GM12878 (cell line): ENCODE measurements around the gene SIGMAR1. TPM values are rescaled to one million over a fixed set of nuclear protein-coding genes. Genes with fewer than 3 reads are reported as not detected.

ENCODE experiments used
- ATAC-seq: fragments of 200-7000 bp; cut with Tn5 transposase; 3 replicates; pipeline ENCODE4 v1.9.1; 2020; ENCODE audit warnings: mild to moderate bottlenecking, moderate library complexity
- BruUV-seq: library from RNA; stranded (reverse); fragments of 400-500 nt; replicated peaks from 2 replicates; lab custom pipeline; 2021; lab: Mats Ljungman, UMichigan
- CTCF ChIA-PET: fragments of 300-600 bp; sonication (Branson Sonifier 250); formaldehyde crosslinking; extraction: SDS; loops from one replicate; lab custom pipeline; 2021; ENCODE audit warnings: inconsistent platforms; lab: Yijun Ruan, JAX
- POLR2A ChIA-PET: fragments of 350-600 bp; formaldehyde crosslinking; extraction: SDS; loops from one replicate; lab custom pipeline; 2021; ENCODE audit warnings: inconsistent platforms; lab: Charles Lee
- RAD21 ChIA-PET: fragments of 300-600 bp; sonication (Branson Sonifier 250); formaldehyde crosslinking; loops from one replicate; lab custom pipeline; 2023; ENCODE audit warnings: antibody characterized with exemption; ENCODE audit not compliant: unreplicated experiment; lab: Charles Lee
- SMC1A ChIA-PET: fragments of 300-600 bp; sonication (Branson Sonifier 250); formaldehyde crosslinking; loops from one replicate; lab custom pipeline; 2023; ENCODE audit not compliant: unreplicated experiment, uncharacterized antibody; lab: Charles Lee
- DNase-seq: peaks from one replicate; pipeline ENCODE4 v3.0.0-alpha.2; 2011; ENCODE audit warnings: low read depth, low spot score
- FAIRE-seq: peaks from 3 replicates; lab custom pipeline; 2011; peaks lifted over from hg19 to GRCh38; lab: Jason Lieb, UNC
- H2AFZ ChIP-seq: 2 replicates; pipeline ENCODE4 v1.6.0; 2011; ENCODE audit warnings: low read depth, low read length, control low read depth; ENCODE audit not compliant: control insufficient read depth
- H3K27ac ChIP-seq: 2 replicates; pipeline ENCODE4 v1.5.1; 2011; ENCODE audit warnings: control low read depth; ENCODE audit not compliant: control insufficient read depth, insufficient read depth
- H3K27me3 ChIP-seq, 2 experiments: replicated peaks in 1 of 2; 2 replicates each; pipeline versions ENCODE4 v1.6.0 to v1.6.1; 2011; ENCODE audit warnings: low read length in 1 of 2; ENCODE audit not compliant: control insufficient read depth in 2 of 2, insufficient read depth in 2 of 2
- H3K36me3 ChIP-seq, 2 experiments: 2 replicates each; pipeline ENCODE4 v1.5.1; 2011; ENCODE audit warnings: low read length in 1 of 2; ENCODE audit not compliant: control insufficient read depth in 2 of 2, insufficient read depth in 2 of 2
- H3K4me1 ChIP-seq: 2 replicates; pipeline ENCODE4 v1.6.1; 2011; ENCODE audit warnings: mild to moderate bottlenecking, low read length, moderate library complexity, mixed read lengths; ENCODE audit not compliant: control insufficient read depth, insufficient read depth
- H3K4me2 ChIP-seq: 2 replicates; pipeline ENCODE4 v1.6.0; 2011; ENCODE audit warnings: control low read depth; ENCODE audit not compliant: control insufficient read depth, insufficient read depth
- H3K4me3 ChIP-seq: fragments of 200-600 bp; sonication (generic); 2 replicates; pipeline ENCODE4 v1.5.1; 2016
- H3K79me2 ChIP-seq: 2 replicates; pipeline ENCODE4 v1.6.0; 2011; ENCODE audit warnings: low read length; ENCODE audit not compliant: control insufficient read depth, insufficient read depth
- H3K9ac ChIP-seq: 2 replicates; pipeline ENCODE4 v1.8.0; 2011; ENCODE audit warnings: low read length, control low read depth, mixed read lengths; ENCODE audit not compliant: control insufficient read depth, insufficient read depth
- H3K9me3 ChIP-seq: replicated peaks from 3 replicates; pipeline ENCODE4 v1.5.1; 2011; ENCODE audit warnings: mild to moderate bottlenecking, low read length; ENCODE audit not compliant: control insufficient read depth, insufficient read depth
- H4K20me1 ChIP-seq: 2 replicates; pipeline ENCODE4 v1.6.0; 2011; ENCODE audit not compliant: control insufficient read depth, insufficient read depth
- BHLHE40 ChIP-seq, 2 experiments: fragments of 450-650 bp in 1 of 2; IDR thresholded peaks; 2 replicates each; pipeline ENCODE4 v1.6.1; 2011 to 2017; ENCODE audit warnings: low read depth in 2 of 2, borderline replicate concordance in 1 of 2, improper control_type of control experiment in 1 of 2, low read length in 1 of 2, mild to moderate bottlenecking in 1 of 2
- CEBPB ChIP-seq, 2 experiments: fragments of 150-350 bp in 1 of 2; IDR thresholded peaks; 2 replicates each; pipeline ENCODE4 v1.6.1; 2012 to 2014; ENCODE audit warnings: low read depth in 2 of 2, low read length in 2 of 2, borderline replicate concordance in 1 of 2, inconsistent platforms in 1 of 2
- RUNX3 ChIP-seq: IDR thresholded peaks from 2 replicates; pipeline ENCODE4 v1.6.1; 2012; ENCODE audit warnings: low read length, inconsistent platforms
- WGBS: methylation state at CpG from one replicate; pipeline ENCODE4 v1.1.6; 2016; ENCODE audit warnings: low lambda C conversion rate; ENCODE audit not compliant: insufficient replicate concordance, insufficient coverage; ENCODE audit errors: missing lambda C conversion rate; 5-methylcytosine and 5-hydroxymethylcytosine counted together
- in situ Hi-C: fragments of 300-500 bp; cut with MboI; formaldehyde crosslinking; loops from 9 replicates; pipeline ENCODE4 v1.14.3; 2018; ENCODE audit warnings: mixed read lengths
- intact Hi-C: fragments of 100-400 bp; cut with micrococcal nuclease; formaldehyde crosslinking; loops from one replicate; pipeline ENCODE4 v1.14.2; 2022; ENCODE audit not compliant: unreplicated experiment
- polyA plus RNA-seq, 11 experiments: library from polyadenylated mRNA; depleted of rRNA in 4 of 11; unstranded in 6 of 11; stranded (reverse) in 5 of 11; fragments of >200 nt; fragmentation: Nextera tagmentation in 4 of 11; fragmentation: Illumina TruSeq in 1 of 11; extraction: Ambion mirVana in 4 of 11; extraction: Trizol in 1 of 11; gene quantifications; 1 replicate in 1 of 11; 2 replicates in 10 of 11; pipeline versions ENCODE4 v1.2.1 to v1.2.3, GENCODE V29; 2011 to 2016; ENCODE audit warnings: inconsistent platforms in 2 of 11, missing spikeins in 2 of 11, low read depth in 1 of 11
- total RNA-seq, 4 experiments: library from RNA; depleted of rRNA in 3 of 4; stranded (reverse); fragments of >200 nt in 3 of 4; fragmentation: Illumina TruSeq in 1 of 4; extraction: Trizol in 1 of 4; gene quantifications; 2 replicates each; pipeline versions ENCODE4 v1.2.1 to v1.2.3, GENCODE V29; 2013 to 2021

Gene SIGMAR1
- total and polyA plus RNA-seq, 10 of the 15 experiments (the other 5 are each of a cell fraction or from before 2014, with no cell fraction given), result 7.1 to 133 (median 69.5) TPM

GRCh38 chr9:34623374-34624235 lies 14.0 kb downstream of the SIGMAR1 start:
- in situ Hi-C loops, result no loop called here
- Histone ChIP-seq H3K4me3 (no peak overlapping the region), H3K4me2 (no peak overlapping the region), H3K27ac (no peak overlapping the region), H3K4me1 (peaks cover 6% of the 10 kb centered on the region), H3K27me3 (peaks cover 7 to 20% of the 10 kb centered on the region in 2 experiments; a peak in 3 of 4 replicates), H3K79me2 (peaks cover 2% of the 10 kb centered on the region; the same call in 1 of the 2 replicates), H2AFZ (no peak overlapping the region), H4K20me1 (no peaks in the 10 kb centered on the region; the same call in 1 of the 2 replicates), H3K36me3 (no peaks in the 10 kb centered on the region), H3K9ac (no peak overlapping the region), H3K9me3 (no peaks in the 10 kb centered on the region; the same call in 2 of the 3 replicates)
- ChIA-PET SMC1A (no interaction called here), CTCF (interaction anchor here (1.3 to 4.9 kb wide), 2 partner anchors 12 to 123 kb away, joined by 3 to 58 read pairs; partner anchors contain the start of gene SIGMAR1), POLR2A (no interaction called here), RAD21 (no interaction called here)
- ATAC-seq (no peak), FAIRE-seq (no peak), DNase-seq (no peak)
- WGBS, result 6% methylated on average over 31 of the region's 63 CpGs
- BruUV-seq, result no TSS peak
- intact Hi-C loops, result no loop called here
- TF ChIP-seq CEBPB (IDR thresholded peaks at IDR 0.05; ENCODE audit: borderline replicate concordance in 1 of 2, low read depth in 2 of 2, low read length in 2 of 2) (no peak), BHLHE40 (IDR thresholded peaks at IDR 0.05; ENCODE audit: borderline replicate concordance in 1 of 2, low read depth in 2 of 2, low read length in 1 of 2) (peak in 1 of 2 experiments; percentile 33; a peak in 1 of 4 replicates), RUNX3 (peak; percentile 10; the same call in 1 of the 2 replicates)
